ENCODE results near the gene EPO.
A peak's percentile ranks its signal among the peaks of the same experiment; 100 is the strongest.
"Not testable (repeated sequence)": the region's sequence is repeated elsewhere in the genome, so short reads cannot be mapped to it uniquely, and the experiment has no call there.

EPO gene

DNA sequence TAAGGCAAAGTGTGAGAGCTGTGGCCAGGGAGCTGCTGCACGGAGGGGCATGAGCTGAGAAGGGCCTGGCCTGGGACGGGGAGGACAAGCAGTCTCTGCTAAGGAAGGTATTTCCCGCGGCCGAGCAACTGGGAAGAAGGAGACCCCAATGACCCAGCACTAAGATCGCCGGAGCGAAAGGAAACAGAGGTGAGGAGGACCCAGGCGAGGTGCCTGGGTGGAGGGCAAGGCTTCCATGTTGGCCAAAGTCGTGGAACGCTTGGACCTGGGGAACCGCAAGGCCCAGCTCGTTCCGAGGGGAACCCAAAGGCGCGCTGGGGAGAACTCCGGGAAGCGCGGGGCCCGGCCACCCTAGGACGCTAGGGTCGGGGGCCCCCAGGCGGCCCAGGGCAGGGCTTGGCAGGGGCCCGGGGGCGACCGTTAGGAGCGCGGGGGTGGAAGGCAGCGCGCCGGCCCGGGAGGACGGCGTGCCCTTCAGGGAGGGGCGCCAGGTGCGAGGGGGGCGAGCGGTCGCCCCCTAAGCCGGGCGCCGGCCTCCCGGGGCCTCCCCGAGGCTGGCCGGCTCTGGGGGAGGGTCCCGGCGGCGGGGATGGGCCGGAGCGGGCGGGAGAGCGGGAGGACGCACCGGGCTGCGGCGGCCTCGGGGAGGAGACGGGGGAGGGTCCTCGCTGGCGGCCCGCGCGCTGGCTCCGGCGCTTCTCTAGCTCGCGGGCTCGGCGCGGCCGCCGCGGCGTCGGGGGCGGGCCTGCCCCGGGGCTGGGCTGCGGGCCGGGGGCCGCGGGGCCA, 26.8 kb upstream of the EPO start:
- Histone ChIP-seq H3K9me3 (ENCODE audit: control insufficient read depth, low read length) (no peaks in the 10 kb centered on the region), H3K4me1 (ENCODE audit: control insufficient read depth, insufficient read depth, low read length) (peaks cover 23% of the 10 kb centered on the region), H3K27me3 (replicated peaks; ENCODE audit: control insufficient read depth, insufficient read depth, low read length) (no peaks in the 10 kb centered on the region), H3K9ac (ENCODE audit: low read length) (peak overlapping the region; percentile 91), H3K4me3 (ENCODE audit: low read length) (peak overlapping the region; percentile 90), H3K36me3 (ENCODE audit: control insufficient read depth, insufficient read depth, low read length, severe bottlenecking) (no peaks in the 10 kb centered on the region)
- peak; percentile 57 for DNase-seq (ENCODE audit: low read depth)

GRCh38 chr7:100694098-100694745, 26.0 kb upstream of the EPO start, which contains the start of gene GIGYF1:
GIGYF1 (minus strand) TSS chr7:100694250; CDS start chr7:100688238, 6,012 bp downstream.
- Histone ChIP-seq H3K4me1 (ENCODE audit: control insufficient read depth, insufficient read depth, low read length) (peaks cover 23% of the 10 kb centered on the region), H3K36me3 (ENCODE audit: control insufficient read depth, insufficient read depth, low read length, severe bottlenecking) (no peaks in the 10 kb centered on the region)
- DNase-seq (ENCODE audit: low read depth) = peak; percentile 83

DNA sequence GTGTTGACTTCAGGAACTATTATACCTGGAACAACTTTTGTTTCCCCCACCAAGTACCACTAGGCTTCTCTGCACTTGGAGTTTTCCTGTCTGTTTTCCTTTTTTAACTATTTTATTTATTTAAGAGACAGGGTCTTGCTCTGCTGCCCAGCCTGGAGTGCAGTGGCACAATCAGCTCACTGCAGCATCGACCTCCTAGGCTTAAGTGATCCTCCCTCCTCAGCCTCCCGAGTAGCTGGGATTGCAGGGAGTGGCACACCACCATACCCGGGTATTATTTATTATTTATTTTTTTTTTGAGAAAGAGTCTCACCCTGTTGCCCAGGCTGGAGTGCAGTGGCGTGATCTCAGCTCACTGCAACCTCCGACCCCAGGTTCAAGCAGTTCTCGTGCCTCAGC, 24.1 kb upstream of the EPO start:
- no peak for DNase-seq (ENCODE audit: low read depth)
- no peaks in the 10 kb centered on the region for H3K9me3 ChIP-seq (ENCODE audit: control insufficient read depth, low read length)
- no peak overlapping the region for H3K9ac ChIP-seq (ENCODE audit: low read length)
- H3K4me3 ChIP-seq (ENCODE audit: low read length) = no peak overlapping the region
- peaks cover 9% of the 10 kb centered on the region for H3K27me3 ChIP-seq (replicated peaks; ENCODE audit: control insufficient read depth, insufficient read depth, low read length)
- H3K36me3 ChIP-seq (ENCODE audit: control insufficient read depth, insufficient read depth, low read length, severe bottlenecking) = no peaks in the 10 kb centered on the region
- peaks cover 17% of the 10 kb centered on the region for H3K4me1 ChIP-seq (ENCODE audit: control insufficient read depth, insufficient read depth, low read length)

More at GRCh38 chr7:100694098-100694745, 26.0 kb upstream of the EPO start, which contains the start of gene GIGYF1:
- H3K27me3 ChIP-seq (replicated peaks; ENCODE audit: control insufficient read depth, insufficient read depth, low read length) = no peaks in the 10 kb centered on the region
- H3K9me3 ChIP-seq (ENCODE audit: control insufficient read depth, low read length) = no peaks in the 10 kb centered on the region
- H3K9ac ChIP-seq (ENCODE audit: low read length) = peak within 1 kb of the TSS; percentile 91
- H3K4me3 ChIP-seq (ENCODE audit: low read length) = peak within 1 kb of the TSS; percentile 90

DNA sequence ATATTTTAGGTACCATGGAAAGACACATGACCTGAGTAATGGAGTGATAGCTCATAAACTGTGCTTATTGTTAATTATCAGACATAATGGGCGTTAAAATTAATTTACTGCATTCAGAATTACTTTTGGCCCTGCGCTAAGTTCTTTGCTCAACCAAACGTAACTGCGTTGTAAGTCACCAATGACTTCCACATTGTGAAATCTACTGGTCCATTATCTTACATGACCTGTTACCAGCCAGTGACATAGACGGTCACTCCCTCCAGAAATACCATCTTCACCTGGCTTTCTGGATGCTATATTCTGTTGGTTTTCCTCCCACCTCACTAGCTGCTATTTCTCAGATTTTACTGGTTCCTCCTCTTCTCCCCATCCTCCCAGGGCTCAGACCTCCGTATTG, 21.2 kb upstream of the EPO start:
- peaks cover 9% of the 10 kb centered on the region for H3K27me3 ChIP-seq (replicated peaks; ENCODE audit: control insufficient read depth, insufficient read depth, low read length)

GRCh38 chr7:100701089-100701488, 19.2 kb upstream of the EPO start:
- H3K4me3 ChIP-seq (ENCODE audit: low read length); DNase-seq (ENCODE audit: low read depth); H3K9ac ChIP-seq (ENCODE audit: low read length); H3K27me3 ChIP-seq (replicated peaks; ENCODE audit: control insufficient read depth, insufficient read depth, low read length); H3K4me1 ChIP-seq (ENCODE audit: control insufficient read depth, insufficient read depth, low read length); H3K9me3 ChIP-seq (ENCODE audit: control insufficient read depth, low read length); H3K36me3 ChIP-seq (ENCODE audit: control insufficient read depth, insufficient read depth, low read length, severe bottlenecking): not testable (repeated sequence)

More for the DNA sequence above, 21.2 kb upstream of the EPO start:
- Histone ChIP-seq H3K9ac (ENCODE audit: low read length) (no peak overlapping the region), H3K4me1 (ENCODE audit: control insufficient read depth, insufficient read depth, low read length) (no peaks in the 10 kb centered on the region), H3K36me3 (ENCODE audit: control insufficient read depth, insufficient read depth, low read length, severe bottlenecking) (no peaks in the 10 kb centered on the region), H3K9me3 (ENCODE audit: control insufficient read depth, low read length) (no peaks in the 10 kb centered on the region), H3K4me3 (ENCODE audit: low read length) (no peak overlapping the region)
- DNase-seq (ENCODE audit: low read depth) = no peak

DNA sequence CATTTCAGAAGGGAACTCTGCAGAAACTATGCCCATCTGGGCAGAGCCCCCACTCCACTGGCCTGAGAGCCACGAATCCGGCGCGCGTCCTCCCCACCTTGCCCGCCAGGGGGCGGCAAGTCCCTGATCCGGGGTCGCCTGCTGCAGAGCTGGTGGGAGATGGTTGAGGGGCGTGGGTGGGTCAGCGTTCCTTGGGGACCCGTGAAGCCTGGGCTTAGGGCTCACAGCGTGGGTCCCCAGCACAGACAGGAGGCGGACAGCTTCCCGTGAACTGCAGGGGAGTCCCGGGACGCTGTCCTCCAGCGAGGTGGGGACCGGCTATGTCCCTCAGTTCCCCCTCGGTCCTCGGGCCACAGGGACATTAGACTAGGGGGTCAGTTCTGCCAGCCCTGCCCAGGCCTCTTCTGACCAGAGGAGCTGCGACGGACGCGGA, 14.9 kb upstream of the EPO start:
- H3K4me1 ChIP-seq (ENCODE audit: control insufficient read depth, insufficient read depth, low read length) = peaks cover 10% of the 10 kb centered on the region
- no peaks in the 10 kb centered on the region for H3K9me3 ChIP-seq (ENCODE audit: control insufficient read depth, low read length)

DNA sequence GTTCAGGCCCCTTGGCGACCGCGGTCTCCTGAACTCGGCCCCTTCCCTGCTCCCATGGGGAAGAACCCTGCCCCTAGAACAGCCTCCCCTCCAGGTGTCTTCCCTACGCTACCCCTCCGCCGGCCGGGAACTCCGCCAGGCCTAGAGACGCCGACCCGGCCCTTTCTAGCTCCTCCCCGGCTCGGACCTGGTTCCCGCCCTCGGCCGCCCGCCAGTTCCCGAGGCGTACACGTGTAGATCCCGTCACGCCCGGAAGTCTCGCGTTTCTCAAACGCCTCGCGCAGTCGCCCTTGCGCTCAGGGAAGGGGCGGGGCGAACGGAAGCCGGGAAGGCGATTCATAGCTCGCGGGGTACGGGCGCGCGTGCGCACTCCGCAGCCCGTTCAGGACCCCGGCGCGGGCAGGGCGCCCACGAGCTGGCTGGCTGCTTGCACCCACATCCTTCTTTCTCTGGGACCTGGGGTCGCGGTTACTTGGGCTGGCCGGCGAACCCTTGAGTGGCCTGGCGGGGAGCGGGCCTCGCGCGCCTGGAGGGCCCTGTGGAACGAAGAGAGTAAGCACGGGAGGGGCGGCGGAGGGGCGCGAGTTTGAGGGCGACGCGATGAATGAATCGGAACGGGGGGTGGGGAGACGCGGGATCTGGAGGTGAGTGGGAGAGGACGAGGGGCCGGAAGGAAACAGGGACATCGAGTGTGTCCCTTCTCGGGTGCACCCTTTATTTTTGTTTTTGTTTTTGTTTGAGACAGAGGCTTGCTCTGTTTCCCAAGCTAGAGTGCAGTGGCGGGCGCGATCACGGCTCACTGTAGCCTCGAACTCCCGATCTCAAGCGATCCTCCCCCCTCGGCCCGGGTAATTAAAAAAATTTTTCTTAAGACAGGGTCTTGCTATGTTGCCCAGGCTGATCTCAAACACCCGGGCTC, 14.3 kb upstream of the EPO start, which contains the start of gene POP7:
POP7 (plus strand) TSS at position 369 of the 919 bp plus-strand sequence. CDS start 710 bp downstream, outside the sequence.
- peak within 1 kb of the TSS; percentile 97 for H3K4me3 ChIP-seq (ENCODE audit: low read length)
- no peaks in the 10 kb centered on the region for H3K27me3 ChIP-seq (replicated peaks; ENCODE audit: control insufficient read depth, insufficient read depth, low read length)
- H3K9ac ChIP-seq (ENCODE audit: low read length) = peak within 1 kb of the TSS; percentile 98
- H3K4me1 ChIP-seq (ENCODE audit: control insufficient read depth, insufficient read depth, low read length) = peaks cover 10% of the 10 kb centered on the region
- DNase-seq (ENCODE audit: low read depth) = peak; percentile 99
- H3K9me3 ChIP-seq (ENCODE audit: control insufficient read depth, low read length) = no peaks in the 10 kb centered on the region
- H3K36me3 ChIP-seq (ENCODE audit: control insufficient read depth, insufficient read depth, low read length, severe bottlenecking) = no peaks in the 10 kb centered on the region

More for the DNA sequence above, 14.9 kb upstream of the EPO start:
- Histone ChIP-seq H3K27me3 (replicated peaks; ENCODE audit: control insufficient read depth, insufficient read depth, low read length) (peaks cover 2% of the 10 kb centered on the region), H3K4me3 (ENCODE audit: low read length) (peak overlapping the region; percentile 97), H3K36me3 (ENCODE audit: control insufficient read depth, insufficient read depth, low read length, severe bottlenecking) (no peaks in the 10 kb centered on the region), H3K9ac (ENCODE audit: low read length) (peak overlapping the region; percentile 98)
- DNase-seq (ENCODE audit: low read depth) = peak; percentile 87

DNA sequence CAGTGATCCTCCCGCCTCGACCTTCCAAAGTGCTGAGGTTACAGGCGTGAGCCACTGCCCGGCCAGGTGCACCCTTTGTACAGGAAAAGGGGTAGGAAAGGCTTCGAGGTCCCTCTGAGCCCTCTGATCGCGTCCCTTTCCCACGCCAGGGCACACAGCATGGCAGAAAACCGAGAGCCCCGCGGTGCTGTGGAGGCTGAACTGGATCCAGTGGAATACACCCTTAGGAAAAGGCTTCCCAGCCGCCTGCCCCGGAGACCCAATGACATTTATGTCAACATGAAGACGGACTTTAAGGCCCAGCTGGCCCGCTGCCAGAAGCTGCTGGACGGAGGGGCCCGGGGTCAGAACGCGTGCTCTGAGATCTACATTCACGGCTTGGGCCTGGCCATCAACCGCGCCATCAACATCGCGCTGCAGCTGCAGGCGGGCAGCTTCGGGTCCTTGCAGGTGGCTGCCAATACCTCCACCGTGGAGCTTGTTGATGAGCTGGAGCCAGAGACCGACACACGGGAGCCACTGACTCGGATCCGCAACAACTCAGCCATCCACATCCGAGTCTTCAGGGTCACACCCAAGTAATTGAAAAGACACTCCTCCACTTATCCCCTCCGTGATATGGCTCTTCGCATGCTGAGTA, 13.5 kb upstream of the EPO start:
- no peaks in the 10 kb centered on the region for H3K27me3 ChIP-seq (replicated peaks; ENCODE audit: control insufficient read depth, insufficient read depth, low read length)
- H3K4me1 ChIP-seq (ENCODE audit: control insufficient read depth, insufficient read depth, low read length) = peaks cover 10% of the 10 kb centered on the region
- H3K36me3 ChIP-seq (ENCODE audit: control insufficient read depth, insufficient read depth, low read length, severe bottlenecking) = no peaks in the 10 kb centered on the region
- H3K4me3 ChIP-seq (ENCODE audit: low read length) = peak overlapping the region; percentile 97
- peak overlapping the region; percentile 98 for H3K9ac ChIP-seq (ENCODE audit: low read length)
- no peak for DNase-seq (ENCODE audit: low read depth)
- no peaks in the 10 kb centered on the region for H3K9me3 ChIP-seq (ENCODE audit: control insufficient read depth, low read length)

- no peaks in the 10 kb centered on the region for H3K27me3 ChIP-seq (replicated peaks; ENCODE audit: control insufficient read depth, insufficient read depth, low read length)
- H3K4me1 ChIP-seq (ENCODE audit: control insufficient read depth, insufficient read depth, low read length) = peaks cover 10% of the 10 kb centered on the region
- DNase-seq (ENCODE audit: low read depth) = no peak
- H3K4me3 ChIP-seq (ENCODE audit: low read length) = no peak overlapping the region
- H3K9ac ChIP-seq (ENCODE audit: low read length) = no peak overlapping the region
- no peaks in the 10 kb centered on the region for H3K9me3 ChIP-seq (ENCODE audit: control insufficient read depth, low read length)
- H3K36me3 ChIP-seq (ENCODE audit: control insufficient read depth, insufficient read depth, low read length, severe bottlenecking) = no peaks in the 10 kb centered on the region
Observed at GRCh38 chr7:100708395-100708794, 11.9 kb upstream of the EPO start.

DNA sequence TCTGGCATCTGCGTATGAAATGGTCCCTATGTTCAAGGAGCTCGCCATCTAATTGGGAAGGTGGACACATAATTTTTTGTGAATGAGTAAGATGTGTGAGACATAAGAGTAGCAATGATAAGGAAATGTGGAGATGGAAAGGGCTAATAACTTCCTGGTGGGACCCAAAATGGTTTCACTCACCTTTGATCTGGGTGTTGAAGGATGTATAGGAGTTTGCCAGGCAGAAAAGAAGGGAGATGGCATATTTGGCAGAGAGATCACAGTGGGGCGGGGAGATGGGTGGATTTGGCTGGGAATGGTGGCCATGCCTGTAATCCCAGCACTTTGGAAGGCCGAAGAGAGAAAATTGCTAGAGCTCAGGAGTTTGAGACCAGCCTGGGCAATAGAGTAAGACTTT, 9.8 kb upstream of the EPO start:
- Histone ChIP-seq H3K9me3 (ENCODE audit: control insufficient read depth, low read length) (no peaks in the 10 kb centered on the region), H3K4me1 (ENCODE audit: control insufficient read depth, insufficient read depth, low read length) (peaks cover 10% of the 10 kb centered on the region)

More for the DNA sequence above, 9.8 kb upstream of the EPO start:
- Histone ChIP-seq H3K9ac (ENCODE audit: low read length) (no peak overlapping the region), H3K36me3 (ENCODE audit: control insufficient read depth, insufficient read depth, low read length, severe bottlenecking) (no peaks in the 10 kb centered on the region), H3K27me3 (replicated peaks; ENCODE audit: control insufficient read depth, insufficient read depth, low read length) (peaks cover 6% of the 10 kb centered on the region), H3K4me3 (ENCODE audit: low read length) (no peak overlapping the region)
- no peak for DNase-seq (ENCODE audit: low read depth)
